NCI-H146 (cell line): ENCODE results near the gene BBIP1.

Experiments
- DNase-seq: peaks from one replicate; lab custom pipeline; 2025; lab: John Stamatoyannopoulos, UW

Gene BBIP1, protein sequence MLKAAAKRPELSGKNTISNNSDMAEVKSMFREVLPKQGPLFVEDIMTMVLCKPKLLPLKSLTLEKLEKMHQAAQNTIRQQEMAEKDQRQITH

GRCh38 chr10:110918643-110919348 is at the start of gene BBIP1:
Gene BBIP1 (minus strand): TSS chr10:110919180. CDS start chr10:110918157, 1,023 bp downstream.
- DNase-seq, result no peak

GRCh38 chr10:110967645-110968044 is 48.7 kb upstream of the BBIP1 start:
- DNase-seq, result no peak

DNA sequence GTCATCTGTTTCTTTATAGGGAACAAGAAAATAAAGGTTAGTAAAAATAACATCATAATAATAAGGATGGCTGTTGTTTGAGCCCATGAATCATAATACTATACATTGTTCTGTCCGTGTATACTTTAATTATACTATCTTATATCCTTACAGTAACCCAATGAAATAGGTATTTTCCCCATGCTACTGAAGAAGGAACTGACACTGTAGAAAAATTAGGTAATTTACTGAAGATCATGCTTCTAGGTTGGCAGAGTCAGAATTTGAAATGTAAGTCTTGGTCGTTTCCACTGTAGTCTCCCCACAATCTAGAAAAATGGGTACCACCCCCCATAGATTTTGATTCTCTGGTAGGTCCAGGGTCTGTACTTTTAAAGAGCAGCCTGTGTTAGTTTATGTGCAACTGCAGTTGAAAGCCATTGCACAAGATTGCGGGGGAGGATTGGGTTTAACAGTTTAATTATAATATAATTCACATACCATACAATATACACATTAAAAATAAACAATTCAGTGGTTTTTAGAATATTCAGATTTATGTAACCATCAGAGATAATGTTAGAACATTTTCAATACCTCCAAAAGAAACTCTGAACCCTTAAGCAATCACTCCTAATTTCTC is 48.1 kb upstream of the BBIP1 start:
- no peak for DNase-seq

GRCh38 chr10:110966146-110966545 is 47.2 kb upstream of the BBIP1 start:
- no peak for DNase-seq

DNA sequence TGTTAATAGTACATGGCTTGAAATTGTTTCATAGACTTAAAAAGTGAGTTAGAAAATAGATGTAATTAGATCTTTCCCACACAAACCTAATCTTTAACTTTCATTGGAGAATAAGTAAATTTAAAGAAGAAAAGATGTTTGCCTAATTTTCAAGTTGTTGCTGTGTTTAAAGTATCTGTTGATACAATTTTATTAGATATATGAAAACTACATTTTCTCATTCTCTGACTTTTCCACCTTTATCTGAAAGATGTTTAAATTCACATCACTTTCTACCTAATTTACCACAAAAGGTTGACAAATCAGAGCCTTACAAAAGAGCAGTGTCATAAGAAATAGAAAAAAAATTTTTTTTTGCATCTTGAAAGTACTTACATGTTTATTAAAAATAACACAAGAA is 46.2 kb upstream of the BBIP1 start:
- DNase-seq, result no peak

DNA sequence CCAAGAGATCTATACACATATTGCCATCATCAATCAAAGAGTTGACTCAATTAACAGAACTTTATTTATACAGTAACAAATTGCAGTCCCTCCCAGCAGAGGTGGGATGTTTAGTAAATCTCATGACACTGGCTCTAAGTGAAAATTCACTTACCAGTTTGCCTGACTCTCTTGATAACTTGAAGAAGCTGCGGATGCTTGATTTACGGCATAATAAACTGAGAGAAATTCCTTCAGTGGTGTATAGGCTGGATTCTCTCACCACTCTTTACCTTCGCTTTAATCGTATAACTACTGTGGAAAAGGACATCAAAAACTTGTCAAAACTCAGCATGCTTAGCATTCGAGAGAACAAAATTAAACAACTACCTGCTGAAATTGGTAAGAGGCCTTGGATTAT is 45.7 kb upstream of the BBIP1 start:
- no peak for DNase-seq

DNA sequence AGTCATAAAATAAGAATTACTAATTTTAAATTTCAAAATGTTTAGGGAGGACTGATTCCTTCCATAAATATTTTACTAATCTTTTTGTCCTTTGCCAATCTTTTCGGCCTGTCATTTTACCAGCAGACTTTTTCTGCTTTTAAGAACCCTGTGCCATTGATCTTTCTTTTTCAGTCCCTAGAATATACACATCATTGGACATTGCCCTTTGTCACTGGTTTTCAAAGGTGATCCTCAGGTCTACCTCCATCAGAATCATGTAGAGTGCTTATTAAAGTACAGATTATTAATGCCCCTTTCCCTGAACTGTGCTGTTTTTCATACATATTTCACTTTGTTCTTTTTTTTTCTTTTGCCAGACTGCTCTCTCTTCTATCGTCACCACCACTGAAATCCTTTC is 44.2 kb upstream of the BBIP1 start:
- no peak for DNase-seq

GRCh38 chr10:110962443-110962842 is 43.5 kb upstream of the BBIP1 start:
- no peak for DNase-seq

- no peak for DNase-seq
Observed at GRCh38 chr10:110960333-110960712, 41.3 kb upstream of the BBIP1 start.

DNA sequence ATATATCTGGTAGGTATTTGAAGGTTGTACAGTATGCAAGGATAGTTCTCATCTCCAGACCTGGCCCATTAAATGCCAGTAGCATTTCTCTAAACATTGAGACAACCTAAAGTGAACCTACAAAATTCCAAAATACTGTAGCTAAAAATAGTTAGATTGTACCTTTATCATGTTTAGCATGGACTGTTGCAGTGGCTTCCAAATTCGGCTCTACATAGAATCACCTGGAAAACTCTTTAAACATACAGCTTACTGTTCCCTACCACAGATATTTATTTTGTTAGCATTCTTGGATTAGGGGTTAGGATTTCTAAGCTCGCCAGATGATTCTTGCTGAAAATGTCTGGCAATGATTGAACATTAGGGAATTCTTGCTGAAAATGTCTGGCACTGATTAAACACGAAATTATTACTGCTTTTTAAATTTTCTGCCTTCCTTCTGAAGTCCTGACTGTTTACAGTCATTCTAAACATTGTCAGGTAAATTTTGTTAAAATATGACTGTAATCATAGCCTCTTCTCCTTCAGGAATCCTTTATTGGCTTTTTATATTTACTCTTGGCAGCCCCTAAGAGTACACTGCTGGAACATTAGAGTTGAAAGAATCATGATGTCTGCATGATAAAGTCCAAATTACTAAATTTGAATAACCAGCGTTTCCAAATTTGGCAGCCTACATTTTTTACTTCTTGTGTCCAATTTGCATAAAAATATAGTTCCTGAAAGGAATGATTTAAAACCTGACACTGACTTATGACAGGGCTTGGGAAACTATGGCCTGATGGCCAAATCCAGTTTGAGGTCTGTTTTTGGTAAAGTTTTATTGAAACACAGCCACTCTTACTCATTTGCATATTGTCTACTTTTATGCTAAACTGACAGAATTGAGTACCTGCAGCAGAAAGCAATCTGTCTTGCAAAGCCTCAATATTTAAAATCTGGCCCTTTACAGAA is 40.7 kb upstream of the BBIP1 start:
- DNase-seq, result no peak

- DNase-seq, result no peak
Observed at GRCh38 chr10:110957606-110958005, 38.6 kb upstream of the BBIP1 start.

GRCh38 chr10:110951381-110951780 is 32.4 kb upstream of the BBIP1 start:
- no peak for DNase-seq

DNA sequence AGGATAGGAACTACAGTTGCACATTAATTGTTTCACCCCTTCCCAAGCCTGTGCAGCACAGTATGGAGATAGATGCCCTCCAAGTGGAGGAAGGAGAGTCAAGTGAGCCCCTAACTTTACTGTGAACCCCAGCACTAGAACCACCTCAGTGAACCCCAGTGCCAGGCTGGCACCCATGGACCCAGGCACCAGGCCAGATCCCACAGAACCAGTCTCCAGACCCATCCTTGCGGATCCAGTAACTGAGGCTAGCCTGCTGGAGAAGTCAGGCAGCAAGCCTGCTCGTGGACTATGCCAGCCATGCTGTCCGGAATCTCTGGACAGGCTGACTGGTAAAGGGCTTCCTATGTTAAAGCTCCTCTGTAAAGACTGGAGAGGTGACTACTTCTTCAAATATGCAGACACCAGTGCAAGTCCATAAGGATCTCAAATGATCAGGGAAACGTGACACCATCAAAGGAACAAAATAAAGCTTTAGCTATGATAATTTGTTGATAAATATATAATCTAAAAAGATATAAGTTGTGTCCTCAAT is 28.1 kb upstream of the BBIP1 start:
- DNase-seq, result no peak

DNA sequence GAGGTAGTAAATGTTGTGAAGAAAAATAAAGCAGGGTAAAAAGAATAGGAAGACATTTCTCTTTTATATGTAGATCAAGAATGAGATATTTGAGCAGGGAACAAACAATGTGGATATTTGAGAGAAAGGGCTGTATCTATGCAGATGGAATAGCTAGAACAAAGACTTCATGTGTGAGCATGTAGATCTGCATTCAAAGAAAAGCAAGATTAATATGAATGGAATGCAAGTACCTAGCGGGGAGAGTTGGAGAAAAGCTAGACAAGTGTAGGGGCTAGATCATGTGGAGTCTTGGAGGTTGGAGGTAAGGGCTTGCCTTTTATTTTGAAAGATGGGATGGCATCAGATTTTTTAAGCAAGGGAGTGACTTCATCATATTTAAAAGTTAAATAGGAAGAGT is 27.5 kb upstream of the BBIP1 start:
- DNase-seq, result no peak

DNA sequence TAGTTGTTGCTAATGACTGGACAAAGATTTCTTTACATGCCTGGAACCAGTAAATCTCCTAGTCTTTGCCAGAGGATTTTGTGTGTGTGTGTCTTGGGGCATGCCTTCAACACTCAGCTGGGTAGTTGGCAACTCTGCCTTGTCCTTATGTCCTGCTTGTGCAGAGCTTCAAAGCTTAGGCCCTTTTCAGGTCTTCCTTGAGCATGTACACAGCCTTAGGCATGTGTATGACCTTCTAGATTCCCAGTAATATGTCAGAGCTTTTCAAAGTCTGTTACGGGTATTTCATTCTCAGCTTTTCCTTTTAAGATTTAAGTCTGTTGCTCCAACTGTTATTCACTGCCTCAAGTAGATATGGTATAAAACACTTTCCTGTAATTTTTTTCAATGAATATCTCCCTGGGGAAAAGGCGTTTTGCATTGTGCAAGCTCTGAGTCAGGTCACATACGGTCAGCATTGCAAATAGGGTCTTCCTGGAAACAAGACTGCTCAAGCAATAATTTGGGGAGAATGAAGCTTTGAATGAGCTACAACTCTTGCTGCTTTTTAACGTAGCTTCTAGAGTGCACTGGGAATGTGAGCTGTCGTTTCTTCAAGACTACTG is 25.9 kb upstream of the BBIP1 start:
- no peak for DNase-seq

- no peak for DNase-seq
Observed at GRCh38 chr10:110939419-110939818, 20.4 kb upstream of the BBIP1 start.

DNA sequence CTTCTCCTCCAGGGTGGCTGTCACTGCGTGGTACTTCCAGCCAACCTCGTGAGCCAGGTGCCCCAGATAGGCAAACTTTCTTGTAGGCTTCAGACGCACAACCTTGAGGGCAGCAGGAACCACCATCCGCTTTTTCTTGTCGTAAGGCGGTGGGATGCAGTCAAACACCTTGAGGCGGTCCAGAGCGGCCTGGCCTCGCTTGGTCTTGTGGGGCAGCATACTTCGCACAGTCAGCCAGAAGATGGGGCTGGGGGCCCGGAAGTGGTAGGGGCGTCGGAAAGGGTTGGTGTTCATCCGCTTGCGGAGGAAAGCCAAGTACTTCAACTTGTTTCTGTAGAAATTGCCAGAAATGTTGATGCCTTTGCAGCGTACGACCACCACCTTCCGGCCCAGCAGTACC is 17.8 kb upstream of the BBIP1 start:
- DNase-seq, result no peak

- DNase-seq, result no peak
Observed at GRCh38 chr10:110932505-110933180, 13.7 kb upstream of the BBIP1 start.

DNA sequence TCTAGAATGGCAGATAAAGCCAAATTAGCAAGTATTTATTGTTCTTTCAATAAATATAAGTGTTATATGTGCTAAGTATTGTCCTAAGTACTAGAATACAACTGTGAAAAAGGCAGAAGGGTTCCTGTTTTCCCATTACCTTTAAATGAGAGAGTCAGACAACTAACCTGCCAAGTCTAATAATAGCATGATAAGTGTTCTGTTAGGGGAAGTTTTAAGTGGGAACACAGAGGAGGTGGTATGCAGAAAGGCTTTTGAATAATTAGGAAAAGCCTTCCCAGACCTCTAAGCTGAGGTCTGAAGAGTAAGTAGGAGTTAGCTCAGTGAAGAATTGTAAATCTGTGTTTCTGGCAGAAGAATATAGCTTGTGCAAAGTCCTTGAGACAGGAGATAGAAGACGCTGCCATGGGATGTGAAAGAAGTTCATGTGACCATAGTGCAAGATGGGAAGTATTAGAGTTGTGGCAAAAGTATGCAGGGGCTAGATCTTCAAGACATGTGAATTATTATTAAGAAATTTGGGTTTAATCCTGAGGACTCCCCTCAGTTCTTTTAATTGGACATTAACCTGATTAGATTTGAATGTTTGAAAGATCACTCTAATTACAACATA is 12.9 kb upstream of the BBIP1 start:
- DNase-seq, result no peak

DNA sequence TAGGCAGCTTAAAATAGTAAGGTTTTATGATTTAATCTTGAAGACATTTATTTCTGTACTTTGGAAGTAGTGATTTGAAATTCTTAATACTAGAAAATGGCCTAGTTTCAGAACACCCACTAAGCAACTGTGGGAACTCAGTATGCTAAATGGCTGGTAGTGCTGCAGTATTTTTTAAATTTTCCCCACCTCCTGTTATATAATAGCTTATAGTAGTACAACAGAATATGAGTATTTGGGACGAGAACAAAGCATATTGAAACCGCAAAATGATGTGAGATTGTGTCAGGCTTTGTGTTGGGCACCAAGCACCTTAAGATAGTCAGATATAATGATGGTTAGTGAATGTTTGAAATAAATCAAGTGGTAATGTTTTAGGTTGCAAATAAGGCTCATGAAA is 8.5 kb upstream of the BBIP1 start:
- no peak for DNase-seq
